Activated gamma-delta T cell treated with anti-CD3 and anti-CD28 coated beads, Interleukin-2, amount 50 U/mL, for 16 hours (primary cell): ENCODE data around the gene POU2AF1.

ENCODE experiments used
- DNase-seq: peaks from one replicate; pipeline ENCODE4 v3.0.0-alpha.2; 2020; ENCODE audit warnings: low read depth

Gene POU2AF1

GRCh38 chr11:111386611-111387150 is 7.6 kb upstream of the POU2AF1 start:
- DNase-seq = no peak

- DNase-seq = no peak
Measured at GRCh38 chr11:111384494-111384893, 5.4 kb upstream of the POU2AF1 start.

GRCh38 chr11:111382451-111382850 is 3.4 kb upstream of the POU2AF1 start:
- DNase-seq = no peak

- no peak for DNase-seq
Measured at GRCh38 chr11:111379602-111380136, 594 bp upstream of the POU2AF1 start.

GRCh38 chr11:111378185-111378860 is 752 bp downstream of the POU2AF1 start:
- no peak for DNase-seq

GRCh38 chr11:111376181-111376871 is 2.7 kb downstream of the POU2AF1 start:
- DNase-seq = no peak

GRCh38 chr11:111373590-111373989 is 5.5 kb downstream of the POU2AF1 start:
- no peak for DNase-seq

GRCh38 chr11:111372538-111372937 is 6.5 kb downstream of the POU2AF1 start:
- DNase-seq = no peak

- no peak for DNase-seq
Measured at GRCh38 chr11:111370902-111371578, 8.0 kb downstream of the POU2AF1 start.

GRCh38 chr11:111370270-111370901 is 8.7 kb downstream of the POU2AF1 start:
- no peak for DNase-seq

GRCh38 chr11:111368285-111368560 is 10.9 kb downstream of the POU2AF1 start:
- DNase-seq = no peak

- no peak for DNase-seq
Measured at GRCh38 chr11:111367411-111368284, 11.4 kb downstream of the POU2AF1 start.

- DNase-seq = no peak
Measured at GRCh38 chr11:111366560-111367410, 12.3 kb downstream of the POU2AF1 start.

- DNase-seq = no peak
Measured at GRCh38 chr11:111365722-111366559, 13.1 kb downstream of the POU2AF1 start.

GRCh38 chr11:111364503-111364902 is 14.6 kb downstream of the POU2AF1 start:
- DNase-seq = no peak

GRCh38 chr11:111363985-111364384 is 15.1 kb downstream of the POU2AF1 start:
- DNase-seq = no peak

GRCh38 chr11:111362887-111363411 is 16.1 kb downstream of the POU2AF1 start:
- no peak for DNase-seq

GRCh38 chr11:111361874-111362273 is 17.2 kb downstream of the POU2AF1 start:
- DNase-seq = no peak
